NB4 (cell line): ENCODE results near the gene RSRC1.

Source experiments
- POLR2A ChIP-seq: IDR thresholded peaks from 2 replicates; pipeline ENCODE4 v1.6.1; 2011; ENCODE audit warnings: mild to moderate bottlenecking; ENCODE audit not compliant: insufficient read length; ENCODE audit errors: extremely low read depth
- TF ChIP-seq, protein P1 (sequence below): IDR thresholded peaks from one replicate; pipeline ENCODE4 v1.5.1; 2012; ENCODE audit warnings: low read depth, low read length

DNA sequence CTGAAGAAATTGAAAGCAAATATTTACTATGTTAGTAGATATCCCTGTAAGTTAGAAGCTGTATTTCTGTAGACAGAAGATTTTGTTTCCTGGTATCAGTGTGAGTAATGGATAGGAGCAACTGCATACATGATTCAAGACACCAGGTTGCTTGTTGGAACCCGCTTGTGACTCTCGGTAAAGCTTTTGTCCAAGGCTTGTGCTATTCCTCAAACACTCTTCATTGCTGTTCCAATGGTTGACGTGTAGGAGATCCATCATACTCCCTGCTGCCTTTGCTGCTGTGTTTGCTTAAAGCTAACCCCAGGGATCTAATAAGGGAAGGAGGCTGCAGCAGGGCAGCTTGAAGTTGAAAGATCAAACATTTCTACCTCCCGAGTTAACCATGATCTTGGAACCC, 160.1 kb downstream of the RSRC1 start:
- no peak for TF ChIP-seq POLR2A
- TF ChIP-seq, protein P1, sequence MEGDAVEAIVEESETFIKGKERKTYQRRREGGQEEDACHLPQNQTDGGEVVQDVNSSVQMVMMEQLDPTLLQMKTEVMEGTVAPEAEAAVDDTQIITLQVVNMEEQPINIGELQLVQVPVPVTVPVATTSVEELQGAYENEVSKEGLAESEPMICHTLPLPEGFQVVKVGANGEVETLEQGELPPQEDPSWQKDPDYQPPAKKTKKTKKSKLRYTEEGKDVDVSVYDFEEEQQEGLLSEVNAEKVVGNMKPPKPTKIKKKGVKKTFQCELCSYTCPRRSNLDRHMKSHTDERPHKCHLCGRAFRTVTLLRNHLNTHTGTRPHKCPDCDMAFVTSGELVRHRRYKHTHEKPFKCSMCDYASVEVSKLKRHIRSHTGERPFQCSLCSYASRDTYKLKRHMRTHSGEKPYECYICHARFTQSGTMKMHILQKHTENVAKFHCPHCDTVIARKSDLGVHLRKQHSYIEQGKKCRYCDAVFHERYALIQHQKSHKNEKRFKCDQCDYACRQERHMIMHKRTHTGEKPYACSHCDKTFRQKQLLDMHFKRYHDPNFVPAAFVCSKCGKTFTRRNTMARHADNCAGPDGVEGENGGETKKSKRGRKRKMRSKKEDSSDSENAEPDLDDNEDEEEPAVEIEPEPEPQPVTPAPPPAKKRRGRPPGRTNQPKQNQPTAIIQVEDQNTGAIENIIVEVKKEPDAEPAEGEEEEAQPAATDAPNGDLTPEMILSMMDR, result no peak
